Hindlimb muscle (tissue), 1 donor: Measurements from ENCODE around the gene KCNK5. TPM values are rescaled to one million over a fixed set of nuclear protein-coding genes. Genes with fewer than 3 reads are reported as not detected.

Experiments
- DNase-seq: peaks from one replicate; pipeline ENCODE4 v3.0.0-alpha.2; 2013
- polyA plus RNA-seq: library from polyadenylated mRNA; unstranded; fragments of 120-200 nt; gene quantifications from one replicate; pipeline ENCODE4 v1.2.1, GENCODE V29; 2013; ENCODE audit not compliant: insufficient read length

KCNK5 gene
- polyA plus RNA-seq, 1 donor: 1.1 TPM

DNA sequence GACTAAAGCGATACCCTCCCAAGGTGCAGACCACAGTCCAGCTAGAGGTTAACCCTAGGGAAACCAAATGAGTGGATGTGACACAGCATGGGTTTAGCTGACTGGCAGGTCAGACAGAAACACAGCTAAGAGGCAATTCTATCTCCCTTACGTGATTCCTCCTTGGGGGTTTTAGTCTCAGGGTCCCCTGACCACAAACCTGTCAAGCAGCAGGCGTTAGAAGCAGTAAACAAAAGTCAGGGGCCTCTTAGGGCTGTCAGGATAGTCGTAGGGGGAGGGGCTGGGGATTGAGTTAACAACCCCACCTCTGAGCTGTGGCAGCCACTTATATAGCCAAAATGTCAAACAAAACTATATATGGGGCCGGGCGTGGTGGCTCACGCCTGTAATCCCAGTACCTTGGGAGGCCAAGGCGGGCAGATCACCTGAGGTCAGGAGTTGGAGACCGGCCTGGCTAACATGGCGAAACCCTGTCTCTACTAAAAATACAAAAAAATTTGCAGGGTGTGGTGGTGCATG is 13.6 kb downstream of the KCNK5 start:
- DNase-seq: no peak

DNA sequence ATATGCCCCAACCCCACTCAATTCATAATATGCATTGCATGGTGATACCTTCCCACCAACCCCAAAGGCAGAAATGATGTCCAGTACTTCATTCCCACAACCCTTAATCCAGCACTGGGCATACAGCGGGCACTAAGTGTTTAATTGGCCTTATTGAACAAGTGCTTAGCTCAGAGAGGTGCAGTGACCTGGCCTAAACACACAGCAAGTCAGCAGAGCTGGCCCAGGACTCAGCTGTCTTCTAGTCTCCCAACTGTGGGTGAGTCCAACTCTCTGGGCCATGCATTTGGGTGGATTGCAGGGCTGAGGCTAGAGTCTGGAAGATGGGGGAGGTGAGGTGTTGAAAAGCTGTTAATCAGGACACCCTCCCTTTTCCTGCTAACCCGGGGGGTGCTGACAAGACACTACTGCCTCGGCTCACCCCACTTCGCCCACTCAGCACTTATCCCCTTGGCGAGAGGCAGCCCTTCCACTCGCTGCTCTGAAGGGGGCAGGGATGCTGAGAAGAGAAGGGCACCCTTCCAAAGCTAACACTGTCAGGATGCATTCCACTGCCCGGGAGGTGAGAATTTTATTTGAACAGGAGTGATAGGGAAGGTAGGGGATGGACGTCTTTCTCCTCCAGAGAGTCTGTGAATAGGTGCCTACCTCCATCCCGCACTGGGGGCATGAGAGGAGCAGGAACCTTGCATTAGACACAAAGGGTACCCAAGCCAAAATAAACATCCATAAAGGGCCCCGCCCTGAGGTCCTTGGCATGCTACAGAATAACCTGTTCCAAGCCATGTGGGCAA is 14.2 kb downstream of the KCNK5 start:
- no peak for DNase-seq

DNA sequence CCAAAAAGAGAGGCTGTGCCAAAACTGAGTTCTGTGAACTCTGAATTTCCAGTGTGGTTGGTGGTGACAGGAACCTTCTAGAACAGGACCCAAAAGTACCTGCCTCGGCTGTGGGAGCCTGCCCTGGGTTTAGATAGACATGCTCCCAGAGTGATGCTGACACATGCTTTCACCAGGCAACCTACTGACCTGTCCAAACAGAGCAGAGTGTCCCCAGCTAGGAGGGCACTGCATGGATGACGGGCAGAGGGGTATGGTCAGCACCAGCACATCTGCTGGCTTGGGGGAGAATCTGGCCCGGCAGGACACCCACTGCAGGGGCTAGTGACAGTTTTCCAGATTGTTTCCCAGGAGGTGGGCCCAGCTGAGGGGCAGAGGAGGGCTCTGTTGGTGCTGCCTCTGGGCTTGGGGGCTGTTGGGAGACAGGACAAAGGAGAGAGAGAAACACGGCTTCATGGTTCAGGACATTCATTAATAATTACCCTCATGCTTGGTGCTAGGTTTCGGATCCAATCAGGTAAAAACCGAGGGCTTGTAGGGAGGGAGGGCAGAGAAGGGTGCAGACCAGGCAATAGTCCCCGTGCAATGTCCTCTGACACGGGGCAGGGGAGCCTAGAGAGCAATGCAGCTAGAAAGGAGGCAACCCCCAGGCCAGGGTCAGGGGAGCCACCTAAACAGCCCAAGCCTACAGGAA is 15.0 kb downstream of the KCNK5 start:
- DNase-seq: no peak

DNA sequence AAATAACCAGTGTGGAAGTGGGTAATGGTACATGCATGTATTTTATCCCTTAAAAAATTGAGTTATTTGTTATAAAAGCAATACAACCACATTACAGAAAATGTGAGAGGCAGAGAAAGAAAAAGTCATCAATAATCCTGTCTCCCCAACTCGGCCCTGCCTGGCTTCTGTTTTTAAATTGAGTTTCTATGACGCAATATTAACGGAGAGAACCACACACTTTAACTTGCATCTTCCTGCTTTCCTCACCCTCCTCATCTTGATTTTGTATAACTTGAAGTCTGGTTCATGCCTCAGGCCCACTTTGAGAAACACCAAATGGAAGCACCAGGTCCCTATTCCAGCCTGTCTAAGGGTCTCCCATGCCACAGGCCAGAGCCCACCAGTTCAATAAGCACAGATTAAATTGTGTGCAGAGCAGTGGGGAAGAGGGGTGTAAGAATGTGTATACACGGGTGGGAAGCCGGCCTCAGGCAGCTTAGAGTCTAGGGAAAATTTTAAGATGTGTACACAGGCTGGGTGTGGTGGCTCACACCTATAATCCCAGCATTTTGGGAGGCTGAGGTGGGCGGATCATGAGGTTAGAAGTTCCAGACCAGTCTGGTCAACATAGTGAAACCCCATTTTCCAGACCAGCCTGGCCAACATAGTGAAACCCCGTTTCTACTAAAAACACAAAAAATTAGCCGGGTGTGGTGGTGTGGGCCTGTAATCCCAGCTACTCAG is 15.9 kb downstream of the KCNK5 start:
- DNase-seq: no peak

DNA sequence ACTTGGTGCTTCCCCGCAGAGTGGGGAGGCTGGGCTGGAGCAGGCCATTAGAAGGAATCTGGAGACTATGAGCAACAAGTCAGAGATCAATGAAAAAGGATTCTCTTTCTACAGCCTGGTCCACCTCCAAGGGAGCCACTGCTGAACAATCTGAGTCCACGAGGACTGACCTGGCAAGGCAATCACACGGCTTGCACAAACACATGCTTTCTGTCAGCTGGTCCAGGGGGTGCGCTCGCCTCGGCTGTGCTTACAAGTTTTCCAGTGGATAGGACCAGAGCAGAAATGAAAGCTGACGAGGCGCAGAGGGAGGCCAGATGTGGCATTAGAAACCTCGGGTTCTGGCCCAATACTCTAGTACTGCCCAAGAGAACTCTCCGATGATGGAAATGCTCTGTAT is 18.1 kb downstream of the KCNK5 start:
- no peak for DNase-seq

DNA sequence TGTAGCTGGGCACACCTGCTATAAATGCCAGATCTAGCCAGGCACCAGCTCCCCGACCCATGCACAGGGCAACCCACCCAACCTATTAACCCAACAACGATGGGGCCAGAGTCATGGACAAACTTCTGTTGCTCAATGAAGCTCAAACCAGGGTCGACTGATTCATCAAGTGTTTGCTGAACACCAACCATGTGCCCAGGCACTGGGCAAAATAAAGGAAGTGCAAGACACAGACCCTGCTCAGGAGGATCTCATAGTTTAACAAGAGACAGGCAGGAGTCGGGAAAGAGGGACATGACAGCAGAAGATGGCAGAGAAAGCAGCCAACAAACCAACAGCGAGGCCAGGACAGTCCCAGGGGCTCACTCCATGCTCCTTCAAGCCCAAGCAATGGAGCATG is 18.8 kb downstream of the KCNK5 start:
- DNase-seq: no peak

DNA sequence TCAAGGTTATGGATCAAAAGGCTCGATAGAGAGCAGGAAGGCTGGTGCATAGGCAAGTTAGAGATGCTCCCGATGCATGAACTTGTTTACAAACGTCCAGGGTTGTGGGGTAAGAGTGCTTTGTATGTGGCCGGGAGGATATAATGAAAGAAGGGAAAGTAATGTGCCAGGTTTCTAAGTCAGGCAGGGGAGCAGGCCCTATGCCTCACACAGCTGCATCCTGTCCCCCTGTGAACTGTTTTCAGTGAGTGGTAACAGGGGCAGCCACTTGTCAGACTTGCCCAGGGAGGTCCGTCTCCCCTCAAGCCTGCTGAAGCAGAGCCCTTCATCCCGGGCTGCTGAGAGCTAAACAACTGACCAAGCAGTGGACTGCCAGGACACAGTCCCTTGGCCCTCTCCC is 19.4 kb downstream of the KCNK5 start:
- no peak for DNase-seq

DNA sequence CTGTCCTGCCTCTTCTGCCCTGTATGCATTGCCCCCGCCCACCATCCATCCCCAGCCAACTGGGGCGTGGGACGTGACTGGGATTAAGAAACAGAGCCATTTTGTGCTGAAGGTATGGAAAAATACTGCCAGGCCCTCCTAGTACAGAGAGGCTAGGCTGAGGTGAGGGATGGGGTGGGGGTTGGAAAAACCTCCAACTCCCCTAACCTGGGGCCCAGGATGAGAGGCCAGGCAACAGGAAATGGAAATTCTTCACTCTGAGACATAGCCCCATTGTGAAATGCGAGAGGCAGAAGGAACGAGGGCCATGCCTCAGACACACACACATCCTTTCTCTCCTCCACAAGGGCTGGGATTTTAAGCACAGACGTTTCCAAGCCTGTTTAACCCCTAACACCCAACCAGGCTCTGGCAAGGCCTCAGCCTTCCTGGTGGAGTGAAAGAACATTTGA is 19.9 kb downstream of the KCNK5 start:
- DNase-seq: no peak

DNA sequence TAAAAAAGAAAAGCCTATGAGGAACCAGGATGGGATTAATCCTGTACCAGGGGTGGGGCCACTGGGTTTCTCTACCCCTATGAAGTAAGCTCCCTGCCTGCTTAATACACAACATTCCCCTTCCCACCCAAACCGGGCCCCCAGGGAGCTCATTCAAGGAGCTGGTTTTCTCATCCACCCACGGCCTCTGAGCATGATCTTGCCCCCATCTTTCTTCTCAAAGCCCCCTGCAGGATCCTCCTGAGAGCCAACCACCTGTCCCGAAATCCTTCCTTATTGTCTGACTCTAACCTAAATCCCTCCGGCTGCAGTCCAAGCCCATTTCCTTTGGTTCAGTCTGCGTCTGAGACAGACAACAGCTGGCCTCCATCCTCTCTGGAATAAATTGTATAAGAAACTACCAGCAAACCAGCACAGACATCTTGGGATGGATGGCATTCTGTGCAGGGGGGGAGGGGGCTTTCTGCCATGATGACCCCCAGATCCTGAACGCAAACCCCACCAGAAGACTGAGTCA is 21.0 kb downstream of the KCNK5 start:
- no peak for DNase-seq

DNA sequence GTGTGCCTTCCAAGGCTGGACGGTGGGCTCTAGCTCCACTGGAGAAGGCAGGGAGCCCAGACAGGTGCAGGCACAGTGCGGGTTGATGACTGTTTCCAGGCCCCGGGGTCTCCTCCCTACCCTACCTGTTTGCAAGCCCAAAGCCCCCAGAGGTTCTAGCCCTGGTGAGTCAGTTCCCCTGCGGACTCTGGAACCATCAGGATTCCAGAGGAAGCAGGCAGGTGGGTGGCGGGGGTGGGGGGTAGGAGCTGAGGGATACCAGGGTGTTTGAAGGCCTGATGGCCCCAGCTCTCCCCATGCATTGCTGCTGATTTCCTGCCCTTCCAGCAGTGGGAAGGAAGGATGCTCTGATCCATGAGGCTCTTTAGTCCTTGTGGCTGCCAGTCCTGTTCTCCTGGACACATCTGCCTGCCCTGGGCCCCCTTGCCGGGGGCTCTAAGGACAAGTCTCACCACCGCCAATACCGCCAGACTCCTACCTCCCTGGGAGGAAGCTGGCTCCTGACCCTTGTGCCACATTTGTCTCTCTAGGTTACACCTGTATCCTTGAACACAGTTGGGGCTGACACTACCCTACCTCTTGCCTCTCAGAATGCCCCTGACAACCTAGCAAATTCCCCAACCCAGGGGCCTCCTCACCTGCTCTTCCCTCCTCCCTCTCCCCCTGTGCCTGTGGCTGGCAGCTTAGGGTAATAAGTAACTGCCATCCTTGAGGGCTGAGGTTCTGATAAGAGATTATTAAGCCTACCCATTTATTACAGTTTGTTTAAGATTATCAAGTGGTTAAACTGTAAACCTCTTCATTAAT is 21.7 kb downstream of the KCNK5 start:
- DNase-seq: no peak

DNA sequence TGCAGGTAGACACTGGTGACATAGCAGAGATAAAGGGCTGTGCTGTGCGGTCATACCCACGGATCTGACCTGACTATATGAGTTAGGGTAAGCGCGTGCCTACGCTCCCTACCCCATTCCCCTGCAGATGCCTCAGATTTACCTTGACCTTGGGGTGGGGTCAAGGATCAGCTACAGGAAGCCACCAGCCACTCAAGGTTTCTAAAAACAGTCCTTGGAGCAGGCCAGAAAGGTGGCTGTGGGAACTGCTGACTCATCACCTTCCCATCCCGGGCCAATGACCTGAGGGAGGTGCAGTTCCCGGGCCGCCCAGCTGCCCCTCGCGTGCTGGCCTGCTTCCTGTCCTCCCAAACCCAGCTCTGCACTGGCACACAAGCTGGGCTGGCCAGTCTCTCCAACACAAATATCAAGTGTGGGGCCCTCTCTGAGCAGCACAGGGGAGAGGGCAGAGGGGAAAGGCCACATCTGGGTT is 23.0 kb downstream of the KCNK5 start:
- no peak for DNase-seq

DNA sequence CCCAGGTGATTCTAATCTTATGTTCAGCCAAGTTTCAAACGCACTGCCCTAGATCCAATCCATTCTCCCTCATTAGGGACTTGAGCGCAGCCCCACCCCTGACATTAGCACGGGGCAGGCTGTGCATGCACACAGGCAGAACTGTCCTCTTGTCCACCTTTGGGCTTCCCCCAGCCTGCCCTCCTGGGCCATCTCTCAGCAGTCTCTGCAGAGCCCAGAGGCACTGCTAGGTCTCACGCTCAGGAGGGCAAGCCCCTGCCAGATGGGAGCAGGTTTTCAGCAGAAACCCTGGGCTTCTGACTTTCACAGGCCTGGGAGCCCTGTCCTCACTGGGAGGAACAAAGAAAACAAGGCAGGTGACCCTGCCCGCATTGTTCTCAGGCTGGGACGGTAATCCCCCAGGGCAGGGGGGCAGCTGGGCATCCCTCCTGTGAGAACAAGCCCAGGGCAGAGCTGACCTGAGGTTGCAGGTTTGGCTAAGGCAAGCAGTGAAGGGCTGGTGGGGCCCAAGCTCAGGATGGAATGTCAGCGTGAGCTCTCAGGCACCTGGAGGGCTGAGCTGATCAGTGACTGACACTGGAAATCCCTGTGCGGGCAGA is 24.5 kb downstream of the KCNK5 start:
- DNase-seq: no peak

DNA sequence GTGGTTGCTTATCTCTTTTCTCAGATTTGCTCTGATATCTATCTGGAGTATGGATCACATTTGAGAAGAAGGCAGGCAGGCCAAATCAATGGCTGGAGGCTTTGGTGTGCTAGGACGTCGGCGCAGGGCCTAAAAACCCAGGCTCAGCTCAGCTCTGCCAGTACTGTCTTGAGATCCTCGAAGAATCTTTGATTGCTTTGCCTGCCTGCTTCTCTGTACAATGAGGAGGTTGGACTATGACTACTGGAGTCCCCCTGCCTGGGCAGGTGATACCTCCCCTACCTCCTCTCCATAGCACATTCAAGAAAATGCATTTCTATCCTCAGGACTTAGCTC is 25.1 kb downstream of the KCNK5 start:
- DNase-seq: no peak

DNA sequence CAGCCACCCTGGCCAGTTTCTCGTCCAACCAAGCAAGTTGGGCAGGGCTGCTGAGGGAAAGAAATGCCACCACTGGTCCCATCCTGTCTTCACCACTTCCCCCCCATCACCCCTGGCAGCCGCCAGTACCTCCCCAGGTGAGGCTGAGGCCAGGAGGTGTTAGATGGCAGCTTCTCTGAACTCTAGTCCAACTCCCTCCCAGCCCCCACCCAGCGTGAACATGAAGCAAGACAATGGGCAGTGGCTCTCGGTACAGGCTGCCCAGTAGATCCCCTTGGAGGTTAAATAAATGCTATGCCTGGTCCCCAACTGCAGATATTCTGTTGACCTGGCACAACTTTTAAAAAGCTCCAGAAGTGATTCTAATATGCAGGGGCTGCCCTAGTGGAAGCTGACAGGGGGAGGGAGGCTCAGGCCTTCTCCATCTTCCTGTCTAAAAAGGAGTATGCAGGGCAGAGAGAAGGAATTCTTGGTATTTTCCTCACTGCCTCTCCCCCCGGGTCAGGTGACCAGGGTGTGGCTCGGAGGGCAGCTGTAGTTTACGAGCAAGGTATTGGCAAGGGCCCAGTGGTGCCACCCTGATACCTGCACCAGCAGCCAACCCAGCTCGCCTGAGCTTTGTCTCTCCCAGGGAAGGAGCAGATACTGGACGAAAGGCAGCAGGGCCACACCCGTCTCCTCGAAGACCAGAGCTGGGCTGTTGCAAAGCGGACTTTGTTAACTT is 25.7 kb downstream of the KCNK5 start:
- no peak for DNase-seq

DNA sequence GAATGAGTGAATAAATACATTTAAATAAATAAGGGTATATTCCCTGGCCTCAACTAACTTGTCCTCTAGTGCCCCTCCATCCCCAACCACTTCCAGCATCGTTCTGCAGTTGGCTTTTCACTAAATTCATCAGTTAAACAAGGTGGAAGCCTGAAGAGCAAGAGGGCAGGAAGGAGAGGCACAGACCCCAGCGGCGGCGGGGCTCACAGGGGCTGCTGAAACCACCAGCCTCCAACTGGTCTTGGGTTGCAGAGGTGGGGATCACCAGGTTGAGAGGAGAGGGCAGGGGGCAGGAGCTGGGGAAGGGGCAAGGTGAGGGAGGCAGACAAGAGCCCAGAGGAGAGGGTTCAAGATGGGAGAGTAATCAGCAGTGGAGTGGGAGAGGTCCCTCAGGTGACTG is 27.1 kb downstream of the KCNK5 start:
- DNase-seq: no peak

DNA sequence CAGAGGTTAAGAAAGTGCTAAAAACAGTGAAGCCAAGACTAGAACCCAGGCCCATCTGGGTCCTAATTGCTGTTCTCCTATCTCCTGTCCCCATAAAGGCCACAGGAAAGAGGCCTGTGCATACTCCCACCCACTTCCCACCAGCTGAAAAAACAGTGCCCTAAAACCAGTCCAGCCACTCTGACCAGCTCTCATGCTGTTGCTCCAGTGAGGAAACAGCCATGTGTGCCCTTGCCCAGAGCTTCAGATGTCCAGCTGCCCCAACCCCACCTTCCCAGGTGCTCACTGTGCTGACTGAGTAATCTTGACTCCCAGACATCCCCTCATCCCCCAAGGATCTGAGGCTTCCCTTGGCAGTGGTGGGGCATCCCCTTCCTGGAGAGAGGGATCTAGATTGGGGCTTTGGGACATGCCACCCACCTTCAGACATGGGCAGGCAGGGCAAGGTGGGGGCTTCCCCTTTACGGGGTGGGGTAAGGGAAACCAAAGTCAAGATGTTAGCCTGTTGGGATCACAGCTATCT is 28.7 kb downstream of the KCNK5 start:
- no peak for DNase-seq

DNA sequence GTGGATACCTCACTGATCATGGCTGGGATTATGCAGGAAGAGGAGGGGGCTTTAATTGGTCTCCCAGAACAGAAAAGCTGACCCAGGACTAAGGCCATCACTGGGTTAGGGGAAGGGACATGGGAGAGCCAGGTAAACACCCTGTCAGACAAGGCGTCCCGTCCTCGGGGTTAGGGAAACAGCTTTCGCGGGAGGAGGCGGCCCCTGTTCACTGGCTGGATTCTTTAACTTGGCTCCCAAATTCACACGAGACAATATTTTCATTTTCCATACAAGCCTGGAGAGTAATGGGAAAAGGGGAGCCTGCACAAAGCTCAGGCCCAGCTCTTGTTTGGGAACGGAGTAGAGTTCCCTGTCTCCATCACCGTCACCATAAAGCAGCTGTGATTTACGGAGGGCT is 29.3 kb downstream of the KCNK5 start:
- DNase-seq: no peak

DNA sequence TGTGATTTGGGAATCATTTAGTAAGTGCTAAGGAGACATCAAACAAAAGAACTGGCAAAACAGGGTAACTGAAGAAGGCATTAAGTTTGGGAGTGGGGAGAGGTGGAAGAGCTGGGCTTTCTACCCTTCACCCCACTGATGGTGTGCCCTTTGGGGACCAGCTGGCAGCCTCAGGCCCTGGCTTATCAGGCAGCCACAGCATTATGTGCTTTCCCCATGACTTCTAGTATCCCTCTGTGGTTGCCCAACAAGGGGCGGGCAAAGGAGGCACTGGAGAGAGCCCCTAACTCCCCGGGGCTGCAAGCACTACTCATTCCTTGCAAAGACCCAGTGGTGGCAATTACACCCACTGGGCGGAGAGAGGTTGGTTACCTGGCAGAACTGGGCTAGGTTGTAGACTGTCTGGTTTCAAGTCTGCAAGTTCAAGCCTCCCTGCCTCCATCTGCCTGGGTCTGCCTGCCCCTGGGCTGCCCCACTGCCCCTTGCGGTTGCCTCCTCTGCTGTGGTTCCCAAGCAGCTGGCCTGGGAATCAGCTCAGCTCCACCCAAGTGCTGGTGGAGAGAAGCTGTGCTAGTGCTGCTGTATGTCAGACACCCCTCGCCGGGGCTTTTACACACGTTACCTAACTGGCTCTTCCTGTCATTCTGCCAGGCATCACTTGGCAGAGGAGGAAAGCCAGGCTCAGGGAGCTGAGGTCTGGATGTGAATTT is 29.9 kb downstream of the KCNK5 start:
- no peak for DNase-seq

DNA sequence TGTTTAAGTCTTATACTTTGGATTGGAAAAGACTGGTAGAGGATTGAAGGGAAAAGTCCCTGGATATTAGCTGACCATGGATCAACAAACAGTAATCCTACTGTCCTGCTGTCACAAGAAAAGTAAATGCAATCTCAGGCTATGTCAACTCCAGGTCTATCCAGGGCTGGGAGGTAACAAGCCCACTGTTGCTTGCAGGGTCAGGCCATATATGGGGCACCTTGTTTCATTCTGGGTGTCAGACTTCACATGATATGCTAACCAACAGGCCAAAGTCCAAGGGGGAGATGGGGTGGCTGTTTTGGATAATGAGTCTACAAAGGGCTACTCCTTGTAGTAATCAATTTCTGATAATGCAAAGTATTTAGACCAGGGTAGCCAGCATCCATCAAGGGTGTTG is 30.7 kb downstream of the KCNK5 start:
- DNase-seq: no peak

DNA sequence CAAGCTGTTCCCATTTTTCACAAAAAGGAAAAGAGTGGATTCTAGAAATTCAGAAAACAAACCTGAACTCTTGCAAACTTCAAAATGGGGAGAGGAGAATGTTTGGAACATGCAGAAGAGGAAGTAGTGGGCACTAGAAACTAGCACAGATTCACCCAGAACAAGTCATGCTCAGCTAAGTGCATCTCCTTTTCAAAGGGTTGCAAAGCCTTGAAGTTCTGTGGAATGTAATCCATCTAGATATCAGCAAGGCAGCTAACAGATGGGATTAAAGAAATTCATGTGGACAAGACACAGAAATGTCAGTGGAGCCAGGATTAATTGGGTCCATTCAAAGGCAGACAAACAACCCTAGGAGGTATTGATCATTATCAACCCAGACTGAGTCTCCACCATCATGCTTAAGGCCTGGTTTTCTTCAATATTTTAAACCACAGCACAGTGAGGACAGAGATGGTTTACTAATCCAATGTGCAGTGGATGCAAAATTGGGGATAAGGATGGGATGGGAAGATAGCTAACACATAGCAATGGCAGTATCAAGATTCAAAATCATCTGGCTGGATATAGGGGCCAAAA is 31.3 kb downstream of the KCNK5 start:
- no peak for DNase-seq
